Stimulated activated CD4-positive, alpha-beta T cell treated with anti-CD3 and anti-CD28 coated beads, Interleukin-4, amount 100 ng/mL, for 48 hours (primary cell): ENCODE data around the gene GABPA.
A peak's percentile ranks its signal among the peaks of the same experiment; 100 is the strongest.
"Not testable (repeated sequence)": the region's sequence is repeated elsewhere in the genome, so short reads cannot be mapped to it uniquely, and the experiment has no call there.

Source experiments
- DNase-seq, 2 donors: peaks; one replicate each; pipeline ENCODE4 v3.0.0-alpha.2; 2020; ENCODE audit warnings: low read depth in 2 of 2

GABPA gene

GRCh38 chr21:25737421-25737820 lies 2.6 kb downstream of the GABPA start:
- DNase-seq: no peak

- no peak for DNase-seq
Measured at GRCh38 chr21:25742900-25743299, 8.1 kb downstream of the GABPA start.

- no peak for DNase-seq
Measured at GRCh38 chr21:25744854-25745253, 10.1 kb downstream of the GABPA start.

GRCh38 chr21:25750085-25750484 lies 15.3 kb downstream of the GABPA start:
- DNase-seq: no peak

GRCh38 chr21:25752416-25752815 lies 17.6 kb downstream of the GABPA start:
- DNase-seq: no peak

GRCh38 chr21:25756190-25756932 lies 21.6 kb downstream of the GABPA start:
- DNase-seq: no peak

GRCh38 chr21:25757531-25757930 lies 22.8 kb downstream of the GABPA start:
- DNase-seq: no peak

GRCh38 chr21:25759573-25759972 lies 24.8 kb downstream of the GABPA start:
- DNase-seq: no peak

- no peak for DNase-seq
Measured at GRCh38 chr21:25760061-25760460, 25.3 kb downstream of the GABPA start.

GRCh38 chr21:25760677-25761076 lies 25.9 kb downstream of the GABPA start:
- no peak for DNase-seq

GRCh38 chr21:25764065-25764464 lies 29.3 kb downstream of the GABPA start:
- DNase-seq: no peak

- no peak for DNase-seq
Measured at GRCh38 chr21:25767921-25768320, 33.1 kb downstream of the GABPA start.

- no peak for DNase-seq
Measured at GRCh38 chr21:25772686-25773085, 37.9 kb downstream of the GABPA start.

GRCh38 chr21:25776440-25776839 lies 41.7 kb downstream of the GABPA start:
- DNase-seq: no peak

GRCh38 chr21:25778126-25778875 lies 43.5 kb downstream of the GABPA start:
- DNase-seq: not testable (repeated sequence)

GRCh38 chr21:25788677-25789076 lies 53.9 kb downstream of the GABPA start:
- no peak for DNase-seq

- no peak for DNase-seq
Measured at GRCh38 chr21:25790122-25790877, 55.5 kb downstream of the GABPA start.

- no peak for DNase-seq
Measured at GRCh38 chr21:25790878-25791204, 56.1 kb downstream of the GABPA start.

- no peak for DNase-seq
Measured at GRCh38 chr21:25791319-25791718, 56.5 kb downstream of the GABPA start.

- DNase-seq: peak; percentile 85 to 86
Measured at GRCh38 chr21:25801217-25802014, 66.6 kb downstream of the GABPA start.

- DNase-seq: no peak
Measured at GRCh38 chr21:25806060-25806459, 71.3 kb downstream of the GABPA start.

- no peak for DNase-seq
Measured at GRCh38 chr21:25807191-25807590, 72.4 kb downstream of the GABPA start.
